ENCODE results near the gene AKNA. TPM values are rescaled to one million over a fixed set of nuclear protein-coding genes. Genes with fewer than 3 reads are reported as not detected.

Gene AKNA
- total RNA-seq, 1 experiment from 2014 or later, result 29.3 TPM

DNA sequence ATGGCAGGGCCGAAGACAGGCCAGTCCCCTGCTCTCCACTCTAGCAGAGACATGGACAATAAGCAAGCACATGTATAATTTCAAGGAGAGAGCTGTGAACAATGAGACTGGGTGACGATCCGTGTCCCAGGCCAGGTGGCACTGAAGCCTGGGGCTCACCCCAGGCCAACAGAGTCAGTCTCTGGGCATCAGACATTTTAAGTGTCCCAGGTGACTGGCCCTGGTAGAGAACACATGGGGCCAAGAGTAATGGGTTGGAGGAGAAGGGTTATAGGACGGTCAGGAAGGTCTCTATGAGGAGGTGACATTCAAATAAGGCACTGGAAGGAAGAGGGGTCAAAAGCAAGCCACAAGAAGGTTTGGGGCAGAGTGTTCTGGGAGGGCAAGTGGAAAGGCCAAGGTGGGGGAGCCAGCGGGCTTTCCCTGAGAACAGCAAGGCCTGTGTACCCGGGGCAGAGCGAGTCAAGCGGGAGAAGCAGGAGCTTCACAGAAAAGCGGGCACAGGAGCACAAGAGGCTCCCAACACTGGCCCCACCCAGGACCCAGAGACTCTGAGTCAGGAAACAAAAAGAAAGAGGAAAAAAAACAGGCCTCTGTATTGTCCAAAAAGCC, 1.1 kb upstream of the AKNA start:
- no peaks in the 10 kb centered on the region for H3K9me3 Mint-ChIP-seq
- H3K4me1 Mint-ChIP-seq, result peaks cover 65% of the 10 kb centered on the region
- H3K27me3 Mint-ChIP-seq (ENCODE audit: low read depth), result no peaks in the 10 kb centered on the region
- no peak overlapping the region for H3K4me3 Mint-ChIP-seq
- ATAC-seq, result no peak
- POLR2A ChIA-PET, result interaction anchor here (1.3 to 1.4 kb wide), 2 partner anchors 8 to 38 kb away, joined by 3 to 9 read pairs; no protein-coding TSS in a partner anchor
- CTCF ChIA-PET, result interaction anchor here (0.5 to 2.6 kb wide), 9 partner anchors 10 to 512 kb away, joined by 3 to 20 read pairs (median 11); no protein-coding TSS in a partner anchor
- TF ChIP-seq ELF4 (CRISPR knock-in tag; IDR thresholded peaks at IDR 0.05; ENCODE audit: low read depth) (no peak), CREB1 (CRISPR knock-in tag; IDR thresholded peaks at IDR 0.05) (0 out of 2 replicates have a peak, but pooled peaks have one; percentile 5)
- H3K36me3 Mint-ChIP-seq, result no peaks in the 10 kb centered on the region
- H3K27ac Mint-ChIP-seq, result peak overlapping the region; percentile 59; the same call in 1 of the 2 replicates
- no peak for DNase-seq (ENCODE audit: low spot score)

GRCh38 chr9:114388357-114388682, 538 bp upstream of the AKNA start:
- Mint-ChIP-seq H3K4me3 (no peak overlapping the region), H3K27me3 (ENCODE audit: low read depth) (no peaks in the 10 kb centered on the region), H3K9me3 (no peaks in the 10 kb centered on the region), H3K27ac (0 out of 2 replicates have a peak overlapping the region, but pooled peaks have one; percentile 53), H3K4me1 (peaks cover 71% of the 10 kb centered on the region), H3K36me3 (no peaks in the 10 kb centered on the region)
- no peak for ATAC-seq
- ChIA-PET POLR2A (interaction anchor here (1.3 to 1.4 kb wide), 2 partner anchors 9 to 38 kb away, joined by 3 to 9 read pairs; no protein-coding TSS in a partner anchor), CTCF (interaction anchor here (0.8 to 2.4 kb wide), 9 partner anchors 9 to 306 kb away, joined by 3 to 20 read pairs (median 5); no protein-coding TSS in a partner anchor)
- no peak for DNase-seq (ENCODE audit: low spot score)
- no peak for TF ChIP-seq ZBTB43 (CRISPR knock-in tag; IDR thresholded peaks at IDR 0.05)
- no peak for TF ChIP-seq ZNF396 (CRISPR knock-in tag; IDR thresholded peaks at IDR 0.05; ENCODE audit: borderline replicate concordance)
- no peak for TF ChIP-seq E2F4 (CRISPR knock-in tag; IDR thresholded peaks at IDR 0.05; ENCODE audit: borderline replicate concordance, low read depth)
- TF ChIP-seq HMGXB4 (CRISPR knock-in tag; IDR thresholded peaks at IDR 0.05), result no peak
- TF ChIP-seq ZNF423 (CRISPR knock-in tag; IDR thresholded peaks at IDR 0.05), result no peak
- TF ChIP-seq IRF2 (CRISPR knock-in tag; IDR thresholded peaks at IDR 0.05; ENCODE audit: borderline replicate concordance, low read depth), result no peak
- no peak for TF ChIP-seq GRHL2 (CRISPR knock-in tag; IDR thresholded peaks at IDR 0.05; ENCODE audit: insufficient replicate concordance, severe bottlenecking)
- no peak for TF ChIP-seq SOX15 (CRISPR knock-in tag; IDR thresholded peaks at IDR 0.05)
- TF ChIP-seq, protein P1, sequence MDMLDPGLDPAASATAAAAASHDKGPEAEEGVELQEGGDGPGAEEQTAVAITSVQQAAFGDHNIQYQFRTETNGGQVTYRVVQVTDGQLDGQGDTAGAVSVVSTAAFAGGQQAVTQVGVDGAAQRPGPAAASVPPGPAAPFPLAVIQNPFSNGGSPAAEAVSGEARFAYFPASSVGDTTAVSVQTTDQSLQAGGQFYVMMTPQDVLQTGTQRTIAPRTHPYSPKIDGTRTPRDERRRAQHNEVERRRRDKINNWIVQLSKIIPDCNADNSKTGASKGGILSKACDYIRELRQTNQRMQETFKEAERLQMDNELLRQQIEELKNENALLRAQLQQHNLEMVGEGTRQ (CRISPR knock-in tag; IDR thresholded peaks at IDR 0.05), result 0 out of 2 replicates have a peak, but pooled peaks have one; percentile 2
- peak; percentile 43; the same call in 1 of the 2 replicates for TF ChIP-seq MAX (CRISPR knock-in tag; IDR thresholded peaks at IDR 0.05)
- no peak for TF ChIP-seq FOXP1 (CRISPR knock-in tag; IDR thresholded peaks at IDR 0.05; ENCODE audit: borderline replicate concordance)
- no peak for TF ChIP-seq CREM (CRISPR knock-in tag; IDR thresholded peaks at IDR 0.05)
- no peak for TF ChIP-seq IRF1 (CRISPR knock-in tag; IDR thresholded peaks at IDR 0.05)
- TF ChIP-seq ZNF671 (CRISPR knock-in tag; IDR thresholded peaks at IDR 0.05), result no peak
- TF ChIP-seq GABPB1 (CRISPR knock-in tag; IDR thresholded peaks at IDR 0.05), result no peak
- TF ChIP-seq PRRX2 (CRISPR knock-in tag; IDR thresholded peaks at IDR 0.05), result no peak
- TF ChIP-seq, protein P2, sequence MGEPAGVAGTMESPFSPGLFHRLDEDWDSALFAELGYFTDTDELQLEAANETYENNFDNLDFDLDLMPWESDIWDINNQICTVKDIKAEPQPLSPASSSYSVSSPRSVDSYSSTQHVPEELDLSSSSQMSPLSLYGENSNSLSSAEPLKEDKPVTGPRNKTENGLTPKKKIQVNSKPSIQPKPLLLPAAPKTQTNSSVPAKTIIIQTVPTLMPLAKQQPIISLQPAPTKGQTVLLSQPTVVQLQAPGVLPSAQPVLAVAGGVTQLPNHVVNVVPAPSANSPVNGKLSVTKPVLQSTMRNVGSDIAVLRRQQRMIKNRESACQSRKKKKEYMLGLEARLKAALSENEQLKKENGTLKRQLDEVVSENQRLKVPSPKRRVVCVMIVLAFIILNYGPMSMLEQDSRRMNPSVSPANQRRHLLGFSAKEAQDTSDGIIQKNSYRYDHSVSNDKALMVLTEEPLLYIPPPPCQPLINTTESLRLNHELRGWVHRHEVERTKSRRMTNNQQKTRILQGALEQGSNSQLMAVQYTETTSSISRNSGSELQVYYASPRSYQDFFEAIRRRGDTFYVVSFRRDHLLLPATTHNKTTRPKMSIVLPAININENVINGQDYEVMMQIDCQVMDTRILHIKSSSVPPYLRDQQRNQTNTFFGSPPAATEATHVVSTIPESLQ (CRISPR knock-in tag; IDR thresholded peaks at IDR 0.05), result no peak
- TF ChIP-seq SP1 (CRISPR knock-in tag; conservative IDR thresholded peaks at IDR 0.05), result no peak
- TF ChIP-seq ZNF219 (CRISPR knock-in tag; IDR thresholded peaks at IDR 0.05; ENCODE audit: borderline replicate concordance), result no peak
- TF ChIP-seq, protein P3, sequence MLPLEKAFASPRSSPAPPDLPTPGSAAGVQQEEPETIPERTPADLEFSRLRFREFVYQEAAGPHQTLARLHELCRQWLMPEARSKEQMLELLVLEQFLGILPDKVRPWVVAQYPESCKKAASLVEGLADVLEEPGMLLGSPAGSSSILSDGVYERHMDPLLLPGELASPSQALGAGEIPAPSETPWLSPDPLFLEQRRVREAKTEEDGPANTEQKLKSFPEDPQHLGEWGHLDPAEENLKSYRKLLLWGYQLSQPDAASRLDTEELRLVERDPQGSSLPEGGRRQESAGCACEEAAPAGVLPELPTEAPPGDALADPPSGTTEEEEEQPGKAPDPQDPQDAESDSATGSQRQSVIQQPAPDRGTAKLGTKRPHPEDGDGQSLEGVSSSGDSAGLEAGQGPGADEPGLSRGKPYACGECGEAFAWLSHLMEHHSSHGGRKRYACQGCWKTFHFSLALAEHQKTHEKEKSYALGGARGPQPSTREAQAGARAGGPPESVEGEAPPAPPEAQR (CRISPR knock-in tag; IDR thresholded peaks at IDR 0.05), result no peak
